Measurements from ENCODE around the gene IRF3. TPM values are rescaled to one million over a fixed set of nuclear protein-coding genes. Genes with fewer than 3 reads are reported as not detected.

The IRF3 gene
- total RNA-seq, 4 donors from 2014 or later = 38.7 to 102 (median 74.9) TPM

- intact Hi-C loops (cut with DNase I; ENCODE audit: low total_unique reads) = no loop called here
- no peak for DNase-seq (ENCODE audit: low spot score in 2 of 2)
- no peak overlapping the region for H3K4me3 ChIP-seq (ENCODE audit: low read depth, poor library complexity, severe bottlenecking)
- WGBS, 2 donors = 85 to 92% methylated on average over 22 of the region's 22 CpGs
- TF ChIP-seq, protein P1, sequence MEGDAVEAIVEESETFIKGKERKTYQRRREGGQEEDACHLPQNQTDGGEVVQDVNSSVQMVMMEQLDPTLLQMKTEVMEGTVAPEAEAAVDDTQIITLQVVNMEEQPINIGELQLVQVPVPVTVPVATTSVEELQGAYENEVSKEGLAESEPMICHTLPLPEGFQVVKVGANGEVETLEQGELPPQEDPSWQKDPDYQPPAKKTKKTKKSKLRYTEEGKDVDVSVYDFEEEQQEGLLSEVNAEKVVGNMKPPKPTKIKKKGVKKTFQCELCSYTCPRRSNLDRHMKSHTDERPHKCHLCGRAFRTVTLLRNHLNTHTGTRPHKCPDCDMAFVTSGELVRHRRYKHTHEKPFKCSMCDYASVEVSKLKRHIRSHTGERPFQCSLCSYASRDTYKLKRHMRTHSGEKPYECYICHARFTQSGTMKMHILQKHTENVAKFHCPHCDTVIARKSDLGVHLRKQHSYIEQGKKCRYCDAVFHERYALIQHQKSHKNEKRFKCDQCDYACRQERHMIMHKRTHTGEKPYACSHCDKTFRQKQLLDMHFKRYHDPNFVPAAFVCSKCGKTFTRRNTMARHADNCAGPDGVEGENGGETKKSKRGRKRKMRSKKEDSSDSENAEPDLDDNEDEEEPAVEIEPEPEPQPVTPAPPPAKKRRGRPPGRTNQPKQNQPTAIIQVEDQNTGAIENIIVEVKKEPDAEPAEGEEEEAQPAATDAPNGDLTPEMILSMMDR (IDR thresholded peaks at IDR 0.05) = no peak
- no peak for TF ChIP-seq POLR2A (IDR thresholded peaks at IDR 0.05)
These were observed 39.4 kb upstream of the IRF3 start for GRCh38 chr19:49704888-49705642.

DNA sequence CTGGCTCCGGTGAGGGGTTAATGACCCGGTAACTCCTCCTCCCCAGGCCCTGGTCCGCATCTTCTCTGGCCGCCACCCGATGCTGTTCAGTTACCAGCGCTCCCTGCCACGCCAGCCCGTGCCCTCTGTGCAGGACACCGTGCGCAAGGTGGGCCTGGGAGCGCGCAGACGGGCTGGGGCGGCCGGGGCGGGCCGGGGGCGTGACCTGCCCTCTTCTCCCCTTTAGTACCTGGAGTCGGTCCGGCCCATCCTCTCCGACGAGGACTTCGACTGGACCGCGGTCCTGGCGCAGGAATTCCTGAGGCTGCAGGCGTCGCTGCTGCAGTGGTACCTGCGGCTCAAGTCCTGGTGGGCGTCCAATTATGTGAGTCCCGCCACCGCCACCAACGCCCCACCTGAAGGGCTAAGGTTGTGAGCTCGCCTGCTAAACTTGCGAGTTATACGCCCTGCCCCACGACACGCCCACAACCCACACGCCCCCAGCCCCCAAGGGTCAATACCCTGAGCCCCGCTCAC is 35.7 kb upstream of the IRF3 start:
- TF ChIP-seq, protein P1 (IDR thresholded peaks at IDR 0.05) = no peak
- TF ChIP-seq POLR2A (IDR thresholded peaks at IDR 0.05) = no peak
- no peak for DNase-seq (ENCODE audit: low spot score in 2 of 2)
- 51 to 52% methylated on average over 31 to 40 of the region's 40 CpGs for WGBS, 2 donors

DNA sequence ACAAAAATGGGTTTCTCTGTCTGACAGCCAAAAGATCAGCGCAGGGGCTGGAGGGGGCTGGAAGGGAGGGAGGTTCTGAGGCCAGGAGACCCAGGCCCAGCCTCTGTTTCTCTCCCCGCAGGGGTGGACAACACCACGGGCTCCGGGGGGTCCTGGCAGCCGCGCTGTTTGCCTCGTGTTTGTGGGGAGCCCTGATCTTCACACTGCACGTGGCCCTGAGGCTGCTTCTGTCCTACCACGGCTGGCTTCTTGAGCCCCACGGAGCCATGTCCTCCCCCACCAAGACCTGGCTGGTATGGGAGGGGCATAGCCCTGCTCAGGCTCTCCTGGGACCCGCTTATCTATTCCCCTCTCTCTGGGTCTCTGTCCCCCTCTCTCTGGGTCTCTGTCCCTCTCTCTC is 34.9 kb upstream of the IRF3 start:
- no peak overlapping the region for H3K4me3 ChIP-seq (ENCODE audit: low read depth, poor library complexity, severe bottlenecking)
- no peak for TF ChIP-seq POLR2A (IDR thresholded peaks at IDR 0.05)
- TF ChIP-seq, protein P1 (IDR thresholded peaks at IDR 0.05) = no peak
- 64 to 66% methylated on average over 11 of the region's 11 CpGs for WGBS, 2 donors
- DNase-seq (ENCODE audit: low spot score in 2 of 2) = no peak
- intact Hi-C loops (cut with DNase I; ENCODE audit: low total_unique reads) = no loop called here

More for the DNA sequence above, 35.7 kb upstream of the IRF3 start:
- intact Hi-C loops (cut with DNase I; ENCODE audit: low total_unique reads) = no loop called here
- H3K4me3 ChIP-seq (ENCODE audit: low read depth, poor library complexity, severe bottlenecking) = no peak overlapping the region

- no peak for TF ChIP-seq POLR2A (IDR thresholded peaks at IDR 0.05)
- TF ChIP-seq, protein P1 (IDR thresholded peaks at IDR 0.05) = no peak
- WGBS, 2 donors = 84 to 90% methylated on average over 5 of the region's 5 CpGs
- DNase-seq (ENCODE audit: low spot score in 2 of 2) = no peak
- H3K4me3 ChIP-seq (ENCODE audit: low read depth, poor library complexity, severe bottlenecking) = no peak overlapping the region
- intact Hi-C loops (cut with DNase I; ENCODE audit: low total_unique reads) = no loop called here
These were observed 33.7 kb upstream of the IRF3 start for GRCh38 chr19:49699364-49699763.

DNA sequence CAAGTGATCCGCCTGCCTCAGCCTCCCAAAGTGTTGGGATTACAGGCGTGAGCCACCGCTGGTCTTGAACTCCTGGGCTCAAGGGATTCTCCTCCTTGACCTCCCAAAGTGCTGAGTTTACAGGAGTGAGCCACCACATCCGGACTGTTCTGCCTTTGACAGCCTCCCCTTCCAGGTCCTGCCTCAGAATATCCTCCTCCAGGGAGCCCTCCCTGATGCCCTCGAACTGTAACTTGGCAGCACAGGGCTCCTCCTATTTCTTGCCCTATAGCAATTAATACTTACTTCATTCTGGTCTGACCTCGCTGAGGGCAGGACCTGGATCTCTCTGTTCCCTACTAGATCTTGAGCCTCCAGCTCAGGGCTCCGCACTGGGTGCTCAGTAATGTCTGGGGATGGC is 31.2 kb upstream of the IRF3 start:
- intact Hi-C loops (cut with DNase I; ENCODE audit: low total_unique reads) = no loop called here
- no peak for DNase-seq (ENCODE audit: low spot score in 2 of 2)
- TF ChIP-seq, protein P1 (IDR thresholded peaks at IDR 0.05) = no peak
- TF ChIP-seq POLR2A (IDR thresholded peaks at IDR 0.05) = no peak
- 96 to 97% methylated on average over 7 of the region's 7 CpGs for WGBS, 2 donors
- no peak overlapping the region for H3K4me3 ChIP-seq (ENCODE audit: low read depth, poor library complexity, severe bottlenecking)
